AG04449 (cell line): ENCODE measurements around the gene PELI1.

Experiments
- CTCF ChIA-PET: fragments of 350-600 bp; formaldehyde crosslinking; extraction: SDS; loops from one replicate; lab custom pipeline; 2021; ENCODE audit warnings: antibody characterized with exemption; lab: Yijun Ruan, JAX
- POLR2A ChIA-PET: fragments of 400-600, 350-600 bp; formaldehyde crosslinking; extraction: SDS; loops from one replicate; lab custom pipeline; 2020; ENCODE audit warnings: antibody characterized with exemption, inconsistent platforms; lab: Yijun Ruan, JAX
- DNase-seq: peaks from one replicate; pipeline ENCODE4 v3.0.0-alpha.2; 2010; ENCODE audit warnings: low read depth, low spot score
- H3K4me3 ChIP-seq: 2 replicates; pipeline ENCODE4 v1.5.1; 2011; ENCODE audit warnings: low read depth, mild to moderate bottlenecking, control low read depth, low read length
- CTCF ChIP-seq: IDR thresholded peaks from one replicate; pipeline ENCODE4 v1.5.1; 2011; ENCODE audit warnings: mild to moderate bottlenecking, moderate library complexity, low read length, control low read depth, inconsistent platforms; ENCODE audit not compliant: insufficient read depth; ENCODE audit errors: missing control alignments

The PELI1 gene

GRCh38 chr2:64094663-64095382 is 49.4 kb downstream of the PELI1 start:
- POLR2A ChIA-PET, result no interaction called here

GRCh38 chr2:64093341-64093740 is 50.9 kb downstream of the PELI1 start:
- DNase-seq, result no peak
- ChIA-PET POLR2A (no interaction called here), CTCF (no interaction called here)
- H3K4me3 ChIP-seq, result no peak overlapping the region
- no peak for TF ChIP-seq CTCF

More at GRCh38 chr2:64094663-64095382, 49.4 kb downstream of the PELI1 start:
- no peak overlapping the region for H3K4me3 ChIP-seq
- DNase-seq, result no peak
- TF ChIP-seq CTCF, result no peak
- CTCF ChIA-PET, result no interaction called here

- no peak for DNase-seq
- ChIA-PET CTCF (no interaction called here), POLR2A (no interaction called here)
- TF ChIP-seq CTCF, result no peak
- H3K4me3 ChIP-seq, result no peak overlapping the region
Observed at GRCh38 chr2:64092502-64092901, 51.7 kb downstream of the PELI1 start.

- no peak for TF ChIP-seq CTCF
- CTCF ChIA-PET, result interaction anchor here (0.9 kb wide), 1 partner anchor 40 kb away, joined by 3 read pairs; no protein-coding TSS in a partner anchor
- POLR2A ChIA-PET, result no interaction called here
- DNase-seq, result no peak
- H3K4me3 ChIP-seq, result no peak overlapping the region
Observed at GRCh38 chr2:64090264-64090663, 54.0 kb downstream of the PELI1 start.

- H3K4me3 ChIP-seq, result no peak overlapping the region
- ChIA-PET POLR2A (interaction anchor here (1.1 kb wide), 1 partner anchor 32 kb away, joined by 3 read pairs; no protein-coding TSS in a partner anchor), CTCF (interaction anchor here (1.5 kb wide), 1 partner anchor 37 kb away, joined by 4 read pairs; no protein-coding TSS in a partner anchor)
- DNase-seq, result no peak
- no peak for TF ChIP-seq CTCF
Observed at GRCh38 chr2:64086347-64087082, 57.7 kb downstream of the PELI1 start.

- POLR2A ChIA-PET, result interaction anchor here (1.1 kb wide), 1 partner anchor 31 kb away, joined by 3 read pairs; no protein-coding TSS in a partner anchor
- TF ChIP-seq CTCF, result no peak
- DNase-seq, result no peak
- H3K4me3 ChIP-seq, result no peak overlapping the region
- CTCF ChIA-PET, result no interaction called here
Observed at GRCh38 chr2:64085936-64086335, 58.3 kb downstream of the PELI1 start.
